Measurements from ENCODE around the gene COL4A2. TPM values are rescaled to one million over a fixed set of nuclear protein-coding genes. Genes with fewer than 3 reads are reported as not detected.

COL4A2 gene
- total and polyA plus RNA-seq, 2 donors (not counting 1 experiment from before 2014, with no cell fraction given) = 0.17 TPM; not detected in 1

DNA sequence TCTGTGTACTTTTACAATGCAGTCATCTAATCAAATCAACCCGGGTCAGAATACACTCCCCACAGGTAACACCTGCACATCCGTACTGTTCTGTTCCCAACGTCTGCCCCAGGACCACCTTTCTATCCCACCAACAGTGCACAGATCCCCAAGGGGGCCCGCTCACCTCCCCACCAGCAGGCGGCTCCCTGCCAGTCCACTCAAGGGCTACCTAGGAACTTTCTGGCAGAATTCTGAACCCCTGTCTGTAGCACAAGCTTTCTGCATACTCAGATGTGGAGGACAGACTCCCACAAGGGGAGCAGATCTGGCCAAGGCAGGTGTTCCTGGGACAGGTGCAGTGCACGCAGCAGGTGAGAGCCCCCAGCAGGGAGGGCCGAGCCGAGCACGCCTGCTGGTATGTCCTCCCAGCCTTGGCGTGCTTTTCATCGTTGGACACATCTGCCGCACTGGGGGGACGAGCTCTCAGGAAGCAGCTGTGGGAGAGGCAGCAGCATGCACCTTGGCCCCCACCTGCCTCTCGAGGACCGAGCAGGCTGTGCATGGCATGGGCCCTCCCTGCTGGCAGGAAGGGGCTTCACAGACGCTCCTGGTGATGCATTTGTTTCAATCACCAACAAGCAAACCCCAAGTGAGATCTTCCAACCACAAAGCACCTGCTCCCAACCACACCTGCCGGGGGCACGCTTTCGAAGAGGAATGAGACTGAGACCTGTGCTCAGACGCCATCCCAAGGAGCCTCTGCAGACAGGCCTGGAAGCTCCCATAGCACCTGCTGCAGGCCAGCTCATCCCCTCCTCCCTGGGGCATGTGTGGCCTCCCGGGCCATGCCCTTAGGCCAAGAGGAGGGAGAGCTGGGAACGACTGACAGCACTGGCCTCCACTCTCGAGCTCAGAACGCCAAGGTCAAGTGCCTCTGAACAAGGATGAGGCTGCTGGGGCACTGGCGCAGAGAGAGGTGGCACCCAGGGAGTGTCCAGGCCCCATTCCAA lies 218.5 kb downstream of the COL4A2 start:
- DNase-seq (peak; percentile 53), ATAC-seq (ENCODE audit: low read depth) (peak; percentile 72)
- no peaks in the 10 kb centered on the region for H3K36me3 ChIP-seq (replicated peaks in 1 of 2; ENCODE audit: control extremely low read depth in 1 of 2, control insufficient read depth in 1 of 2, extremely low read depth in 1 of 2, insufficient read depth in 2 of 2, low read length in 1 of 2)
- no peaks in the 10 kb centered on the region for H3K79me2 ChIP-seq (ENCODE audit: control insufficient read depth, insufficient read depth, low read length)
- H2AFZ ChIP-seq (ENCODE audit: insufficient read depth, low read depth, low read length, poor library complexity, severe bottlenecking) = no peak overlapping the region
- no peaks in the 10 kb centered on the region for H3K9me3 Mint-ChIP-seq (ENCODE audit: insufficient read depth)
- no peaks in the 10 kb centered on the region for H4K20me1 ChIP-seq (ENCODE audit: control insufficient read depth, insufficient read depth, low read length, poor library complexity, severe bottlenecking)
- ChIA-PET CTCF (interaction anchor here (2.2 kb wide), 1 partner anchor 70 kb away, joined by 16 read pairs; no protein-coding TSS in a partner anchor), POLR2A (no interaction called here)
- TF ChIP-seq, protein P1, sequence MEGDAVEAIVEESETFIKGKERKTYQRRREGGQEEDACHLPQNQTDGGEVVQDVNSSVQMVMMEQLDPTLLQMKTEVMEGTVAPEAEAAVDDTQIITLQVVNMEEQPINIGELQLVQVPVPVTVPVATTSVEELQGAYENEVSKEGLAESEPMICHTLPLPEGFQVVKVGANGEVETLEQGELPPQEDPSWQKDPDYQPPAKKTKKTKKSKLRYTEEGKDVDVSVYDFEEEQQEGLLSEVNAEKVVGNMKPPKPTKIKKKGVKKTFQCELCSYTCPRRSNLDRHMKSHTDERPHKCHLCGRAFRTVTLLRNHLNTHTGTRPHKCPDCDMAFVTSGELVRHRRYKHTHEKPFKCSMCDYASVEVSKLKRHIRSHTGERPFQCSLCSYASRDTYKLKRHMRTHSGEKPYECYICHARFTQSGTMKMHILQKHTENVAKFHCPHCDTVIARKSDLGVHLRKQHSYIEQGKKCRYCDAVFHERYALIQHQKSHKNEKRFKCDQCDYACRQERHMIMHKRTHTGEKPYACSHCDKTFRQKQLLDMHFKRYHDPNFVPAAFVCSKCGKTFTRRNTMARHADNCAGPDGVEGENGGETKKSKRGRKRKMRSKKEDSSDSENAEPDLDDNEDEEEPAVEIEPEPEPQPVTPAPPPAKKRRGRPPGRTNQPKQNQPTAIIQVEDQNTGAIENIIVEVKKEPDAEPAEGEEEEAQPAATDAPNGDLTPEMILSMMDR (IDR thresholded peaks at IDR 0.05) = no peak
- no peak for TF ChIP-seq EZH2 (IDR thresholded peaks at IDR 0.05; ENCODE audit: borderline replicate concordance, insufficient read depth, low read depth, low read length, poor library complexity, severe bottlenecking)
- peaks cover 20 to 21% of the 10 kb centered on the region in 2 donors for H3K4me1 ChIP-seq (ENCODE audit: control insufficient read depth in 2 of 2, insufficient read depth in 2 of 2, low read length in 2 of 2)
- WGBS (ENCODE audit: insufficient coverage) = 28% methylated on average over 23 of the region's 25 CpGs
- peak overlapping the region; percentile 37 for H3K4me3 Mint-ChIP-seq
- no peak overlapping the region for H3K9ac ChIP-seq (ENCODE audit: low read length)
- no peak overlapping the region for H3K27ac ChIP-seq (ENCODE audit: low read length in 2 of 2)
- H3K4me3 ChIP-seq (ENCODE audit: control extremely low read depth in 1 of 5, extremely low read depth in 1 of 5, insufficient read depth in 1 of 5, low read depth in 2 of 5, low read length in 4 of 5) = no peak overlapping the region
- H3K27ac Mint-ChIP-seq = peak overlapping the region; percentile 37
- peaks cover 27% of the 10 kb centered on the region for H3K4me1 Mint-ChIP-seq
- intact Hi-C loops (cut with micrococcal nuclease) = loop anchor here (1.0 to 5.0 kb wide), 2 partner anchors 53 to 69 kb away; no protein-coding TSS in a partner anchor
- H3K27me3 ChIP-seq (replicated peaks in 1 of 4; ENCODE audit: control extremely low read depth in 1 of 4, control insufficient read depth in 3 of 4, insufficient read depth in 4 of 4, low read length in 3 of 4) = peaks cover 0 to 5% (median 0%) of the 10 kb centered on the region in 4 experiments
- H3K27me3 Mint-ChIP-seq = no peaks in the 10 kb centered on the region
- peak overlapping the region; percentile 42 for H3K4me2 ChIP-seq (replicated peaks; ENCODE audit: low read depth, low read length, poor library complexity, severe bottlenecking)
- H3K9me3 ChIP-seq (ENCODE audit: control extremely low read depth in 1 of 3, control insufficient read depth in 2 of 3, insufficient read depth in 1 of 3, low read length in 2 of 3) = peaks cover 0 to 4% (median 0%) of the 10 kb centered on the region in 3 donors

DNA sequence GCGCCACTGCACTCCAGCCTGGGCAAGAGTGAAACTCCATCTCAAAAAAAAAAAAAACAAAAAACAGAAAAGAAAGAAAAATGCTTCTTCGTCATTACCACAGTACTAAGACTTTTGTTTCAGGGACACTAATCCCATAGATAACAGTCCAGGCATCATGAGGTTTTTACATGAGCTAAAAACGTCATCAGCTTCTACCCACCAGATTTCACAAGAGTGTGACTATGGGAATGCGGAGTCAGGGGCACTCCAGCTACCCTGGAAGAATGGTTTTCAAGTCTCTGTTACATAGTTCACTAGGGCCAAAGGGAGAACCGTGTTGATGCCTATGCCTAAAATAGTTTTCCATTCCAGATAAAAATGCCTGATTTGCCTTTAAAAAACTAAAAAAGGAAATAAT lies 221.3 kb downstream of the COL4A2 start:
- DNase-seq (no peak), ATAC-seq (ENCODE audit: low read depth) (no peak)
- no peaks in the 10 kb centered on the region for H3K27me3 Mint-ChIP-seq
- ChIA-PET POLR2A (no interaction called here), CTCF (no interaction called here)
- no peak overlapping the region for H3K4me3 Mint-ChIP-seq
- no peak overlapping the region for H3K27ac Mint-ChIP-seq
- TF ChIP-seq EZH2 (IDR thresholded peaks at IDR 0.05; ENCODE audit: borderline replicate concordance, insufficient read depth, low read depth, low read length, poor library complexity, severe bottlenecking) = no peak
- TF ChIP-seq, protein P1 (IDR thresholded peaks at IDR 0.05) = no peak
- Histone ChIP-seq H3K27me3 (replicated peaks in 1 of 4; ENCODE audit: control extremely low read depth in 1 of 4, control insufficient read depth in 3 of 4, insufficient read depth in 4 of 4, low read length in 3 of 4) (peaks cover 0 to 5% (median 0%) of the 10 kb centered on the region in 4 experiments), H4K20me1 (ENCODE audit: control insufficient read depth, insufficient read depth, low read length, poor library complexity, severe bottlenecking) (no peaks in the 10 kb centered on the region), H3K9me3 (ENCODE audit: control extremely low read depth in 1 of 3, control insufficient read depth in 2 of 3, insufficient read depth in 1 of 3, low read length in 2 of 3) (peaks cover 0 to 10% (median 0%) of the 10 kb centered on the region in 3 donors), H3K4me2 (replicated peaks; ENCODE audit: low read depth, low read length, poor library complexity, severe bottlenecking) (no peak overlapping the region), H3K27ac (ENCODE audit: low read length in 2 of 2) (no peak overlapping the region), H3K4me3 (ENCODE audit: control extremely low read depth in 1 of 5, extremely low read depth in 1 of 5, insufficient read depth in 1 of 5, low read depth in 2 of 5, low read length in 4 of 5) (no peak overlapping the region), H3K4me1 (ENCODE audit: control insufficient read depth in 2 of 2, insufficient read depth in 2 of 2, low read length in 2 of 2) (peaks cover 21 to 22% of the 10 kb centered on the region in 2 donors), H3K9ac (ENCODE audit: low read length) (no peak overlapping the region), H2AFZ (ENCODE audit: insufficient read depth, low read depth, low read length, poor library complexity, severe bottlenecking) (no peak overlapping the region), H3K79me2 (ENCODE audit: control insufficient read depth, insufficient read depth, low read length) (no peaks in the 10 kb centered on the region), H3K36me3 (replicated peaks in 1 of 2; ENCODE audit: control extremely low read depth in 1 of 2, control insufficient read depth in 1 of 2, extremely low read depth in 1 of 2, insufficient read depth in 2 of 2, low read length in 1 of 2) (no peaks in the 10 kb centered on the region)
- H3K9me3 Mint-ChIP-seq (ENCODE audit: insufficient read depth) = no peaks in the 10 kb centered on the region
- WGBS (ENCODE audit: insufficient coverage) = 100% methylated on average over 2 of the region's 5 CpGs
- intact Hi-C loops (cut with micrococcal nuclease) = loop anchor here (5.0 kb wide), 1 partner anchor 56 kb away; no protein-coding TSS in a partner anchor
- H3K4me1 Mint-ChIP-seq = peaks cover 31% of the 10 kb centered on the region

Measured in B cell (primary cell).